ENCODE results near the gene FOXR1.

DNA sequence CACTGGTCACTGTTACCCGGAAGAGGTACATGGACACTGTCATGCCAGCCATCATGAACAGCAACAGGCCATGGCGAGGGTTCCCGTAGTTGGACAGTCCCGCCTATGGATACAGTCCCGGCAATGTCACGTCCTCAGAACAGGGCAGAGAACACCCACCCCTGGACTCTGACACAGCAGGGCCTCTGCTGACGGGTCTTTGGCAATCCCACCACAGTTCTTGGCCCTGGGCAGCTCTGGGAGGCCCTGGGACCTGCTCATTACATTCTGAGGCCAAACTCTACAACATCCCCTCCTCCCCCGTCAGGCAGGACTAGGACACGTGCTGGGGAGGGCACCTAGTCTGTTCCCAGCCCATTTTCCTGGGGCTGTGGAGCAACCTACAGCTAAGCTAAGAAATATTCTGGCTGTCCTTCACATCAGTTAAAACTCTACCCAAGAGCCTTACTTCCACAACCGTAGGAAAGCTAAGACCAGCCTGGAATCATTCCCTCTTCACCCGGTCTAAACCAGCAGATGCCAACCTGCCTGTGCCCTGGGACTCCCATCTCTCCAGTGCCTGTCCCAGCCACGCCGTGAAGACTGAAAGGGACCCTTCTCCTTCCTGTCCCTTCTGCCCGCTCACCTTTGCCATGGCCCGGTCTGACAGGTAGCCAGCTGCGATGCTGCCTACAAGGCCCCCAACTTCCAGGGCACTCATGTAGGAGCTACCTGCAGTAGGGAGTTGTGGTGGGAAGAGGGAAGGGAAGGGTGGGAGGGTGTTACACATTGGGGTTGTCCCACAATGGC lies 54.6 kb downstream of the FOXR1 start:
- TF ChIP-seq, protein P1, sequence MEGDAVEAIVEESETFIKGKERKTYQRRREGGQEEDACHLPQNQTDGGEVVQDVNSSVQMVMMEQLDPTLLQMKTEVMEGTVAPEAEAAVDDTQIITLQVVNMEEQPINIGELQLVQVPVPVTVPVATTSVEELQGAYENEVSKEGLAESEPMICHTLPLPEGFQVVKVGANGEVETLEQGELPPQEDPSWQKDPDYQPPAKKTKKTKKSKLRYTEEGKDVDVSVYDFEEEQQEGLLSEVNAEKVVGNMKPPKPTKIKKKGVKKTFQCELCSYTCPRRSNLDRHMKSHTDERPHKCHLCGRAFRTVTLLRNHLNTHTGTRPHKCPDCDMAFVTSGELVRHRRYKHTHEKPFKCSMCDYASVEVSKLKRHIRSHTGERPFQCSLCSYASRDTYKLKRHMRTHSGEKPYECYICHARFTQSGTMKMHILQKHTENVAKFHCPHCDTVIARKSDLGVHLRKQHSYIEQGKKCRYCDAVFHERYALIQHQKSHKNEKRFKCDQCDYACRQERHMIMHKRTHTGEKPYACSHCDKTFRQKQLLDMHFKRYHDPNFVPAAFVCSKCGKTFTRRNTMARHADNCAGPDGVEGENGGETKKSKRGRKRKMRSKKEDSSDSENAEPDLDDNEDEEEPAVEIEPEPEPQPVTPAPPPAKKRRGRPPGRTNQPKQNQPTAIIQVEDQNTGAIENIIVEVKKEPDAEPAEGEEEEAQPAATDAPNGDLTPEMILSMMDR (IDR thresholded peaks at IDR 0.05), result no peak
- TF ChIP-seq EP300 (IDR thresholded peaks at IDR 0.05) (no peak), POLR2A (IDR thresholded peaks at IDR 0.05) (no peak)
